Stomach (tissue), 9 donors: ENCODE measurements around the gene UBE2M. TPM values are rescaled to one million over a fixed set of nuclear protein-coding genes. Genes with fewer than 3 reads are reported as not detected.

Source experiments
- DNase-seq, 2 donors: peaks; one replicate each; pipeline versions ENCODE4 v3.0.0 to v3.0.0-alpha.2; 2013 to 2019
- H3K27ac ChIP-seq, 5 donors: fragments of 200-600 bp in 4 of 5; sonication (generic) in 4 of 5; one replicate each; pipeline ENCODE4 v1.5.1; 2013 to 2019; ENCODE audit warnings: mild to moderate bottlenecking in 1 of 5, moderate library complexity in 1 of 5
- H3K27me3 ChIP-seq, 3 donors: fragments of 200-600 bp; sonication (generic); one replicate each; pipeline ENCODE4 v1.5.1; 2017 to 2019; ENCODE audit warnings: mixed run types in 1 of 3
- H3K36me3 ChIP-seq, 4 donors: fragments of 200-600 bp; sonication (generic); 1 replicate in 3 of 4; 2 replicates in 1 of 4; pipeline ENCODE4 v1.5.1; 2016 to 2019
- H3K4me1 ChIP-seq, 4 donors: fragments of 200-600 bp; sonication (generic); one replicate each; pipeline ENCODE4 v1.5.1; 2016 to 2019
- H3K4me3 ChIP-seq, 4 donors: fragments of 200-600 bp; sonication (generic) in 3 of 4; one replicate each; pipeline ENCODE4 v1.5.1; 2016 to 2019; ENCODE audit warnings: mild to moderate bottlenecking in 1 of 4
- H3K9me3 ChIP-seq, 4 donors: fragments of 200-600 bp; sonication (generic); one replicate each; pipeline ENCODE4 v1.5.1; 2016 to 2019
- CTCF ChIP-seq, 7 experiments: fragments of 450-650 bp in 4 of 7; fragments of 200-600 bp in 3 of 7; sonication (generic) in 3 of 7; IDR thresholded peaks; one replicate each; pipeline ENCODE4 v1.5.1; 2016 to 2019; ENCODE audit warnings: antibody characterized with exemption in 7 of 7, control low read depth in 2 of 7, mild to moderate bottlenecking in 1 of 7
- EP300 ChIP-seq: sonication (generic); formaldehyde crosslinking; IDR thresholded peaks from one replicate; pipeline ENCODE4 v1.6.1; 2017; ENCODE audit warnings: antibody characterized with exemption
- POLR2A ChIP-seq, 4 donors: fragments of 450-650 bp; IDR thresholded peaks; one replicate each; pipeline ENCODE4 v1.6.1; 2016; ENCODE audit warnings: antibody characterized with exemption in 4 of 4, control low read depth in 2 of 4, mild to moderate bottlenecking in 1 of 4, moderate library complexity in 1 of 4
- POLR2AphosphoS5 ChIP-seq, 3 donors: sonication (generic); formaldehyde crosslinking; IDR thresholded peaks; one replicate each; pipeline ENCODE4 v1.6.1; 2016; ENCODE audit warnings: antibody characterized with exemption in 3 of 3
- WGBS, 5 donors: extraction: QIAGEN DNeasy Blood & Tissue Kit in 3 of 5; methylation state at CpG; one replicate each; pipeline versions ENCODE4 v1.1.5 to v1.1.7; 2013 to 2018; 5-methylcytosine and 5-hydroxymethylcytosine counted together
- intact Hi-C: fragments of 100-400 bp; cut with DNase I; formaldehyde crosslinking; loops from one replicate; pipeline ENCODE4 v1.15.1; 2023; ENCODE audit warnings: low total_unique reads
- polyA plus RNA-seq, 3 donors: library from polyadenylated mRNA; stranded (reverse); fragments of 200-250 nt; gene quantifications; one replicate each; pipeline ENCODE4 v1.2.3, GENCODE V29; 2013
- total RNA-seq, 5 donors: library from RNA; depleted of rRNA; stranded (reverse); fragments of >200 nt; gene quantifications; one replicate each; pipeline versions ENCODE4 v1.1.0 to v1.2.3, GENCODE V29; 2014 to 2016
- donor health status: healthy with polysubstance abuse.
- donor health status: Bipolar disorder and iron deficiency.
- donor health status: healthy.

UBE2M gene
- total and polyA plus RNA-seq, 8 donors, result 9.8 to 51.5 (median 35.3) TPM; not detected in 1

GRCh38 chr19:58585442-58586132 lies 27.2 kb upstream of the UBE2M start:
- 71 to 85% (median 81%) methylated on average over 6 of the region's 6 CpGs for whole genome bisulfite sequencing, 5 donors

GRCh38 chr19:58584498-58585441 lies 26.4 kb upstream of the UBE2M start:
- H3K36me3 ChIP-seq, result peaks cover 17 to 35% (median 32%) of the 10 kb centered on the region in 4 donors
- no peak for TF ChIP-seq CTCF (IDR thresholded peaks at IDR 0.05)
- TF ChIP-seq EP300, result no peak
- no peak for TF ChIP-seq POLR2A (IDR thresholded peaks at IDR 0.05)
- no peak for TF ChIP-seq POLR2AphosphoS5 (IDR thresholded peaks at IDR 0.05)
- no peak overlapping the region for H3K4me3 ChIP-seq
- H3K27me3 ChIP-seq, result no peaks in the 10 kb centered on the region
- H3K27ac ChIP-seq, result no peak overlapping the region
- no peak for DNase-seq
- 84 to 93% (median 85%) methylated on average over 8 to 9 of the region's 9 CpGs for WGBS, 5 donors
- no peaks in the 10 kb centered on the region for H3K9me3 ChIP-seq
- intact Hi-C loops, result no loop called here
- peaks cover 8 to 16% (median 11%) of the 10 kb centered on the region in 4 donors for H3K4me1 ChIP-seq

More at GRCh38 chr19:58585442-58586132, 27.2 kb upstream of the UBE2M start:
- no peak for TF ChIP-seq POLR2AphosphoS5 (IDR thresholded peaks at IDR 0.05)
- no peak for TF ChIP-seq POLR2A (IDR thresholded peaks at IDR 0.05)
- no peak for TF ChIP-seq EP300
- TF ChIP-seq CTCF (IDR thresholded peaks at IDR 0.05), result no peak
- Histone ChIP-seq H3K27ac (no peak overlapping the region), H3K36me3 (peaks cover 17 to 35% (median 32%) of the 10 kb centered on the region in 4 donors), H3K9me3 (no peaks in the 10 kb centered on the region), H3K4me3 (no peak overlapping the region), H3K27me3 (no peaks in the 10 kb centered on the region), H3K4me1 (peaks cover 8 to 13% (median 10%) of the 10 kb centered on the region in 4 donors)
- DNase-seq, result no peak
- intact Hi-C loops, result no loop called here

GRCh38 chr19:58582985-58583384 lies 24.6 kb upstream of the UBE2M start:
- peaks cover 17 to 38% (median 33%) of the 10 kb centered on the region in 4 donors for H3K36me3 ChIP-seq
- no peaks in the 10 kb centered on the region for H3K27me3 ChIP-seq
- H3K9me3 ChIP-seq, result no peaks in the 10 kb centered on the region
- H3K4me3 ChIP-seq, result no peak overlapping the region
- intact Hi-C loops, result no loop called here
- TF ChIP-seq EP300 (no peak), POLR2AphosphoS5 (IDR thresholded peaks at IDR 0.05) (no peak), POLR2A (IDR thresholded peaks at IDR 0.05) (no peak), CTCF (IDR thresholded peaks at IDR 0.05) (no peak)
- 94 to 97% (median 96%) methylated on average over 6 of the region's 6 CpGs for WGBS, 5 donors
- H3K4me1 ChIP-seq, result peaks cover 8 to 31% (median 15%) of the 10 kb centered on the region in 4 donors
- no peak overlapping the region for H3K27ac ChIP-seq
- no peak for DNase-seq
